NCI-H510A (cell line): Measurements from ENCODE around the gene PAQR8.
A peak's percentile ranks its signal among the peaks of the same experiment; 100 is the strongest.

Experiments used
- DNase-seq: peaks from one replicate; lab custom pipeline; 2025; lab: John Stamatoyannopoulos, UW

Gene PAQR8

GRCh38 chr6:52361945-52362442 lies at the start of gene PAQR8:
TSS of gene PAQR8 (plus strand) at chr6:52362151. CDS start at chr6:52403214, 41,063 bp downstream.
- peak; percentile 65 for DNase-seq

GRCh38 chr6:52312461-52312860 lies 49.5 kb upstream of the PAQR8 start:
- DNase-seq: no peak

- no peak for DNase-seq
Measured at GRCh38 chr6:52314752-52315151, 47.2 kb upstream of the PAQR8 start.

GRCh38 chr6:52317211-52317610 lies 44.7 kb upstream of the PAQR8 start:
- DNase-seq: no peak

GRCh38 chr6:52317841-52318581 lies 43.9 kb upstream of the PAQR8 start:
- no peak for DNase-seq

- DNase-seq: no peak
Measured at GRCh38 chr6:52324189-52324588, 37.8 kb upstream of the PAQR8 start.

GRCh38 chr6:52325695-52326471 lies 36.1 kb upstream of the PAQR8 start:
- DNase-seq: no peak

GRCh38 chr6:52326540-52327364 lies 35.2 kb upstream of the PAQR8 start:
- DNase-seq: no peak

GRCh38 chr6:52328303-52328662 lies 33.7 kb upstream of the PAQR8 start:
- no peak for DNase-seq

- DNase-seq: no peak
Measured at GRCh38 chr6:52328729-52329128, 33.2 kb upstream of the PAQR8 start.

- no peak for DNase-seq
Measured at GRCh38 chr6:52330470-52330869, 31.5 kb upstream of the PAQR8 start.

- DNase-seq: no peak
Measured at GRCh38 chr6:52331793-52332457, 30.0 kb upstream of the PAQR8 start.

- DNase-seq: no peak
Measured at GRCh38 chr6:52333840-52334200, 28.1 kb upstream of the PAQR8 start.

- DNase-seq: no peak
Measured at GRCh38 chr6:52335576-52335975, 26.4 kb upstream of the PAQR8 start.

- no peak for DNase-seq
Measured at GRCh38 chr6:52336919-52337561, 24.9 kb upstream of the PAQR8 start.

- no peak for DNase-seq
Measured at GRCh38 chr6:52337633-52338290, 24.2 kb upstream of the PAQR8 start.

- DNase-seq: no peak
Measured at GRCh38 chr6:52340603-52340880, 21.4 kb upstream of the PAQR8 start.

- DNase-seq: no peak
Measured at GRCh38 chr6:52341561-52342260, 20.2 kb upstream of the PAQR8 start.

GRCh38 chr6:52345311-52345710 lies 16.6 kb upstream of the PAQR8 start:
- no peak for DNase-seq

GRCh38 chr6:52346503-52346902 lies 15.4 kb upstream of the PAQR8 start:
- no peak for DNase-seq

GRCh38 chr6:52347818-52348217 lies 14.1 kb upstream of the PAQR8 start:
- DNase-seq: no peak
